Body of pancreas (tissue), 4 donors: ENCODE measurements around the gene TMOD1.

Source experiments
- POLR2A ChIP-seq, 3 donors: fragments of 450-650 bp; IDR thresholded peaks; one replicate each; pipeline ENCODE4 v1.6.1; 2016; ENCODE audit warnings: antibody characterized with exemption in 3 of 3, mild to moderate bottlenecking in 2 of 3
- TF ChIP-seq, protein P1 (sequence below), 7 experiments: fragments of 450-650 bp in 4 of 7; fragments of 200-600 bp in 3 of 7; sonication (generic) in 3 of 7; IDR thresholded peaks; one replicate each; pipeline ENCODE4 v1.5.1; 2016 to 2019; ENCODE audit warnings: antibody characterized with exemption in 7 of 7

DNA sequence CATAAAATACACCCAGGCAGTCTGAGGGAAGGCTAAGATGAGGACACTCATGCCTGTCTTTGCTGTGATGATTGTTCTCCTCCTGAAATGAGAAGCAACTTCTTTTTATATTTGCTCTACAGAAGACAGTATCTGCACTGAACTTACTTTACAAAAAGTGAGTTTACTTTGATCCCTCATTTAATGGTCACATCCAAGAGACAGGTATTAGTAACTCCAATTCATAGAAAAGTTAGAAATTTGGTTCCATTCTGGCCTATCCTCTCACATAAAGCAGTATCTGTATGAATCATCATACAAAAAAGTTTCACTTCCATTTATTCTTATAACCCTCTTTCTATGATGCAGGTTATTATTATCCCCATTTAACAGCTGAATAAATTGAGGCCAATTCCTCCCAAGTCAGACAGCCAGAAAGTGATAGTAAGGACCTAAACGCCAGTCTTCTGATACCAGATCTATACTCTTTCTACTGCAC, 116.5 kb downstream of the TMOD1 start:
- TF ChIP-seq, protein P1, sequence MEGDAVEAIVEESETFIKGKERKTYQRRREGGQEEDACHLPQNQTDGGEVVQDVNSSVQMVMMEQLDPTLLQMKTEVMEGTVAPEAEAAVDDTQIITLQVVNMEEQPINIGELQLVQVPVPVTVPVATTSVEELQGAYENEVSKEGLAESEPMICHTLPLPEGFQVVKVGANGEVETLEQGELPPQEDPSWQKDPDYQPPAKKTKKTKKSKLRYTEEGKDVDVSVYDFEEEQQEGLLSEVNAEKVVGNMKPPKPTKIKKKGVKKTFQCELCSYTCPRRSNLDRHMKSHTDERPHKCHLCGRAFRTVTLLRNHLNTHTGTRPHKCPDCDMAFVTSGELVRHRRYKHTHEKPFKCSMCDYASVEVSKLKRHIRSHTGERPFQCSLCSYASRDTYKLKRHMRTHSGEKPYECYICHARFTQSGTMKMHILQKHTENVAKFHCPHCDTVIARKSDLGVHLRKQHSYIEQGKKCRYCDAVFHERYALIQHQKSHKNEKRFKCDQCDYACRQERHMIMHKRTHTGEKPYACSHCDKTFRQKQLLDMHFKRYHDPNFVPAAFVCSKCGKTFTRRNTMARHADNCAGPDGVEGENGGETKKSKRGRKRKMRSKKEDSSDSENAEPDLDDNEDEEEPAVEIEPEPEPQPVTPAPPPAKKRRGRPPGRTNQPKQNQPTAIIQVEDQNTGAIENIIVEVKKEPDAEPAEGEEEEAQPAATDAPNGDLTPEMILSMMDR (IDR thresholded peaks at IDR 0.05), result no peak
- TF ChIP-seq POLR2A (IDR thresholded peaks at IDR 0.05), result no peak
